Neural progenitor cell (in vitro differentiated cells): ENCODE results near the gene SUPT3H.
"Not testable (repeated sequence)": the region's sequence is repeated elsewhere in the genome, so short reads cannot be mapped to it uniquely, and the experiment has no call there.

Source experiments
- CTCF ChIP-seq: fragments of 200-600 bp; sonication (generic); IDR thresholded peaks from 2 replicates; pipeline ENCODE4 v1.5.1; 2017; ENCODE audit warnings: antibody characterized with exemption, mild to moderate bottlenecking
- EZH2 ChIP-seq: fragments of 200-600 bp; sonication (generic); IDR thresholded peaks from 2 replicates; pipeline ENCODE4 v1.6.1; 2017; ENCODE audit warnings: antibody characterized with exemption, mild to moderate bottlenecking, moderate library complexity

GRCh38 chr6:44900358-44900757, 477.4 kb downstream of the SUPT3H start:
- not testable (repeated sequence) for TF ChIP-seq CTCF, EZH2
